DND-41 (cell line): ENCODE results near the gene LRP2BP.

Experiments
- CTCF ChIP-seq: IDR thresholded peaks from 2 replicates; pipeline ENCODE4 v1.5.1; 2012; ENCODE audit warnings: borderline replicate concordance, low read length, moderate library complexity, mild to moderate bottlenecking; ENCODE audit not compliant: poor library complexity, severe bottlenecking; ENCODE audit errors: extremely low read depth
- EZH2 ChIP-seq: IDR thresholded peaks from 3 replicates; pipeline ENCODE4 v1.6.1; 2012; ENCODE audit warnings: borderline replicate concordance, low read depth, mild to moderate bottlenecking, moderate library complexity, low read length, inconsistent platforms; ENCODE audit not compliant: severe bottlenecking

GRCh38 chr4:185384930-185385331 is 10.8 kb downstream of the LRP2BP start:
- TF ChIP-seq EZH2 (no peak), CTCF (no peak)
